ENCODE measurements around the gene OGDH. TPM values are rescaled to one million over a fixed set of nuclear protein-coding genes. Genes with fewer than 3 reads are reported as not detected.
"Not testable (repeated sequence)": the region's sequence is repeated elsewhere in the genome, so short reads cannot be mapped to it uniquely, and the experiment has no call there.

The OGDH gene
- total RNA-seq, 1 donor from 2014 or later: 136 TPM

DNA sequence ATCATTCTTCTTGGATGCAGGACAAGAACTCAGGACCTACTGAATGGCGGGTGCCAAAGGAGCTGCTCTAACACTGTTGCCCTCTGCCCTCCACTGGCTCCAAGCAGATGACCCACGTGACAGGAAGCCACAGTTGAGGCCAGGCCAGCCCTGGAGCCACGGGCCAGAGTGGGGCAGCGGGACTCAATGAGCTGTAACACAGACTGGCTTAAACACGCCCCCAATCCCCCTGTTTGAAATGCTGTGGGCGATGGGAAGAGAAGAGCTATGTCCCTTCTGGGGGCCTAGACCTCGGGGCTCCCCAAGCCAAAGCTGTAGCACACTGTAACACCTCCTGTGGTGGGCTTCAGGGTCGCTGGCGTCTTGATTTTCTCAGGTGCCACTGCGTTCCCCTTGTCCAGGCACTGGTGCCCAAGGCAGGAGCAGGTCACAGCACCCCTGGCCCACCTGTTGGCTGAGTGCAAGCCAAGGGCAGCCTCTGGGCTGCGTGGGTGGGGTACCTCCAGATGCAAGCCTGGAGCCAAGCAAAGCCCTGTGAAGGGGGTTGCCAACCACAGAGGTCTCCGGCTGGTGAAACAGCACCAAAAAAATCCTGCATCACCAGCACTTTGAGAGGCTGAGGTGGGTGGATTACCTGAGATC is 123.6 kb downstream of the OGDH start:
- intact Hi-C loops (cut with micrococcal nuclease): no loop called here

DNA sequence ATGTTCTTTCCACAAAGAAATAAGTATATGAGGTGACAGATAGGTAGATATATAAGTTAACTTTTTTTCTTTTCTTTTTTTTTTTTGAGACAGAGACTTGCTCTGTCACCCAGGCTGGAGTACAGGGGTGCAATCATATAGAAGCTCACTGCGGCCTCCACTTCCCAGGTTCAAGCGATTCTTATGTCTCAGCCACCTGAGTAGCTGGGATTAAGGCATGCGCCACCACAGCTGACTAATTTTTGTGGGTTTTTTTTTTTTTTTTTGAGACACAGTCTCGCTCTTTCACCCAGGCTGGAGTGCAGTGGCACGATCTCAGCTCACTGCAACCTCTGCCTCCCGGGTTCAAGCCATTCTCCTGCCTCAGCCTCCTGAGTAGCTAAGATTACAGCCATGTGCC is 126.5 kb downstream of the OGDH start:
- intact Hi-C loops (cut with micrococcal nuclease): not testable (repeated sequence)

GRCh38 chr7:44733708-44734481 is 127.5 kb downstream of the OGDH start:
- intact Hi-C loops (cut with micrococcal nuclease): no loop called here

DNA sequence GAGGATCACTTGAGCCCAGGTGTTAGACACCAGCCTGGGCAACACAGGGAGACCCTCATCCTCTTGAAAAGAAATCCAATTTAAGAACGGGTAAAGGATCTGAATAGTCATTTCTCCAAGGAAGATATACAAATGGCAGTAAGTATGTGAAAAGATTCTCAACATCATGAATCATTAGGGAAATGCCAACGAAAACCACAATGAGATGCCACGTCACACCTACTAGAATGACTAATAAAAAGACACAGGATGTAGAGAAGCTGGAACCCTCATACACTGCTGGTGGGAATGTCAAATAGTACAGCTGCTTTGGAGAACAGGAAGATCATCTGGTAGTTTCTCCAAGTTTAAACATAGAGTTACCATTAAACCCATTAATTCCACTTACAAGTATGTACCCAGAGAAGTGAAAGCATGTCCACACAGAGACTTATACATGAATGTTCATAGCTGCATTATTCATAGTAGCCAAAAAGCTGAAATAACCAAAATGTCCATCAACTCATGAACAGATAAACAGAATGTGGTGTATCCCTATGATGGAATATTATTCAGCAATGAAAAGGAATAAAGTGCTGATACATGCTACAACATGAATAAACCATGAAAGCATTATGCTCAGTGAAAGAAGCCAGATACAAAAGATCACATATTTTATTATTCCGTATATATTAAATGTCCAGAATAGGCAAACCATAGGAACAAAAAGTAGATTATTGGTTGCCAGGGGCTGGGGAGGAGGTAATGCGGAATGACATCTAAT is 129.2 kb downstream of the OGDH start:
- intact Hi-C loops (cut with micrococcal nuclease): loop anchor here (1.0 kb wide), 2 partner anchors 13 to 97 kb away; partner anchors contain the start of gene ZMIZ2

GRCh38 chr7:44736896-44737295 is 130.5 kb downstream of the OGDH start:
- intact Hi-C loops (cut with micrococcal nuclease): no loop called here

GRCh38 chr7:44738051-44738723 is 131.8 kb downstream of the OGDH start:
- intact Hi-C loops (cut with micrococcal nuclease): no loop called here

DNA sequence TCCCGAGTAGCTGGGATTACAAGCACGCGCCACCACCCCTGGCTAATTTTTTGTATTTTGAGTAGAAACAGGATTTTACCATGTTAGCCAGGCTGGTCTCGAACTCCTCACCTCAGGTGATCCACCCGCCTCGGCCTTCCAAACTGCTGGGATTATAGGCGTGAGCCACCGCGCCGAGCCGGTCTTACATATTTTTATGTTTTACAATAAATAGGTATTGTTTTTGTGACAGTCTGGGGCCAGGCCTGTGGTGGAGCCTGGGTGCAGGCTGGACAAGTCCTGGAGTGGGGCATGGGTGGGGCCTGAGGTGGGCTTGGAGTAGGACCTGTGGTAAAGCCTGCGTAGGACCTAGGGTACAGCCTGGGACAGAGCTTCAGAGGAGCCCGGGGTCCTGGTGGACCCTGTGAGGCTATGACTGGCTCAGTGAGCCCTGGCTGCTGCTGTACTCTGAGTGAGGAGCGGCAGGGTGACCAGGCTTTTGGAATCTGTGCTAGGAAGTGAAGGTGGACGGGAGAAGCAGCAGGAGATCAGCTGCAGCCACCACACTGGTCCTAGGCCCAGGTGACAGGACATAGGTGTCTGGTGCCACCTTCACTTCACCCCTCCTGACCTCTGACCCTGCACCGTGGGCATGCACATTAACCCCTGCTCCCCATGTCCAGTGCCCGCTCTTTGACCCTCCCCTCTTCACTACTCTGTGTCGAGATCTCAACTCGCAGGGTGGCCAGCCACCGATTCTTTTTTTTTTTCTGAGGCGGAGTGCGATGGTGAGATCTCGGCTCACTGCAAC is 132.6 kb downstream of the OGDH start:
- intact Hi-C loops (cut with micrococcal nuclease): no loop called here

DNA sequence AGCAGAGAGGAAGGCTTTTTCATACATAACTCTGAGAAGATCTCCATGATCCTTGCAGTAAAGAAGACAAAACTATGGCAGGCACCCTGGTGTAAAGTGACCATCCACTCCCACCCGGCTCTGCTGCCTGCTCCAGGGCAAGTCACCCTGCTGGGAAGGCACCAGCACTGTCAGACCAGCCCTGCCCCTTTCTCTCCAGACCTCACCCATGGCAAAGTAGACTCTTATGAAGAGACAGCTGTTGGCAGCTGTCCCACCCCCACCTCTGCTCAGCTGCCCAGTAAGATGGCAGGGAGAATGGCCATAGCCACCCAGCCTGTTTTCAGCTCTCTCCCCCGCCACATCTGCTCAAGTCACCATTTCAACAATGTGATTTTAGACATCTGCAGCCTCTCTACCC is 133.6 kb downstream of the OGDH start:
- intact Hi-C loops (cut with micrococcal nuclease): no loop called here

DNA sequence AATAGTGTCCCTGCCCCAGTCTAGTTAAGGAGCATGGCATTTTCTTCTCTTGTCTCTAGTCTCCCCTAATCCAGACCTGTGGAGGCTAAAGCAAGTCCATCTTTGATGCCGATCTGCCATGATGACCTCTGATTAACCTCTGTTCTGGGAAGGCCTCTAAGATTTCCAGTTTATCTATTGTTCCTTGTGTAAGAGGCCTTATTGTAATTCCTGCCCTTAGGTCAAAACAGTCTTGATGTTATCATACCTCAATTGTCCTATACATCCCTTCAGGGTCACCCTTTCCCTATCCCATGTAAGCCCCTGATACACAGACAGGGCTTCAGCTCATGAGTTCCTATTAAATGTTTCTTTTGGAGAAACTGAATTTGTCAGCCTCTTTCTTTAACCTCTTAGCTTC is 137.3 kb downstream of the OGDH start:
- intact Hi-C loops (cut with micrococcal nuclease): no loop called here

GRCh38 chr7:44748045-44748947 is 141.9 kb downstream of the OGDH start, which contains the start of gene ZMIZ2:
TSS of gene ZMIZ2 (plus strand) at chr7:44748847. CDS start at chr7:44756250, 7,403 bp downstream.
- intact Hi-C loops (cut with micrococcal nuclease): loop anchor here (1.0 to 5.0 kb wide), 6 partner anchors 13 to 666 kb away; partner anchors contain the start of genes H2AZ2, NUDCD3, POLM and TMED4

DNA sequence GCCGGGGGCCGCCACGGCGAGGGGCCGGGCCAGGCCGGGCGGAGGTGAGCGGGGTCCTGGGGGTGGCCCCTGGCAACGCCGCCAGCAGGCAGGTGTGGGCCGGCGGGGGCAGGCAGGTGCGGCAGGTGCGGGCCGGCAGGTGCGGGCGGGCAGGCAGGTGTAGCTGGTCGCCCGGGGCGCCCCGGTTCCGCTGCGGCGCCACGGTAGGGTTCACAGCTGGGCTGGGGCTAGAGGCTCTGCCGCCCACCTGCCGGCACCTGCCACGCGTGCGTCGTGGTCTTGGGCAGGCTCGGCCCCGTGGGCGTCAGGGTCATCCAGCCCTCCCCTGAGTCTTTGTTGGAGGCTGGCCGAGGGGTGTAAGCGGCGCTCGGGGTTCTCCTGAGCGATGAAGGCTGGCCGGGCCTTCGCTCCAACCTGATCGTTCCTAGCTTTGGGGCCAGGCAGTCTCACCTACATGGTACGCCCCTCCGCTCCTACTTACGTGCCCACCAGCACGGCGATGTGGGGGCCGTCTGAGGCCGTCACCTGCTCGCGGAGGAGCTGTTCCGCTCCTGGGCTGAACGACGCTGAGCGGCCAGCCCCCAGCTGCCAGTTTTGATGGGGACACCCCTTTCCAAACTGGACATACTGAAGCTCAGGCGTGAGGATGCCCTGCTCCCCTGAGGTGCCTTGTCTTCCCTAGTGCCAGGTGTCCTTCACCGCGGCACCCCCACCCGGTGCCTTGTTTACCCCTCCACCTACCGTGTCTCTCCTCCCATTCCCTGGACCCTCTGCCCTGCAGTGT is 142.7 kb downstream of the OGDH start:
- intact Hi-C loops (cut with micrococcal nuclease): loop anchor here (1.0 to 5.0 kb wide), 6 partner anchors 14 to 667 kb away; partner anchors contain the start of genes H2AZ2, NUDCD3, POLM and TMED4

GRCh38 chr7:44749992-44750391 is 143.6 kb downstream of the OGDH start:
- intact Hi-C loops (cut with micrococcal nuclease): loop anchor here (2.0 to 5.0 kb wide), 3 partner anchors 259 to 668 kb away; partner anchors contain the start of genes NUDCD3 and POLM

GRCh38 chr7:44750424-44750823 is 144.0 kb downstream of the OGDH start:
- intact Hi-C loops (cut with micrococcal nuclease): loop anchor here (2.0 kb wide), 1 partner anchor 362 kb away; no protein-coding TSS in a partner anchor

- intact Hi-C loops (cut with micrococcal nuclease): loop anchor here (1.0 to 2.0 kb wide), 9 partner anchors 19 to 362 kb away; partner anchors contain the start of genes OGDH, PPIA and PURB
Measured at GRCh38 chr7:44750921-44751571, 144.6 kb downstream of the OGDH start.

GRCh38 chr7:44752822-44753221 is 146.4 kb downstream of the OGDH start:
- intact Hi-C loops (cut with micrococcal nuclease): no loop called here

DNA sequence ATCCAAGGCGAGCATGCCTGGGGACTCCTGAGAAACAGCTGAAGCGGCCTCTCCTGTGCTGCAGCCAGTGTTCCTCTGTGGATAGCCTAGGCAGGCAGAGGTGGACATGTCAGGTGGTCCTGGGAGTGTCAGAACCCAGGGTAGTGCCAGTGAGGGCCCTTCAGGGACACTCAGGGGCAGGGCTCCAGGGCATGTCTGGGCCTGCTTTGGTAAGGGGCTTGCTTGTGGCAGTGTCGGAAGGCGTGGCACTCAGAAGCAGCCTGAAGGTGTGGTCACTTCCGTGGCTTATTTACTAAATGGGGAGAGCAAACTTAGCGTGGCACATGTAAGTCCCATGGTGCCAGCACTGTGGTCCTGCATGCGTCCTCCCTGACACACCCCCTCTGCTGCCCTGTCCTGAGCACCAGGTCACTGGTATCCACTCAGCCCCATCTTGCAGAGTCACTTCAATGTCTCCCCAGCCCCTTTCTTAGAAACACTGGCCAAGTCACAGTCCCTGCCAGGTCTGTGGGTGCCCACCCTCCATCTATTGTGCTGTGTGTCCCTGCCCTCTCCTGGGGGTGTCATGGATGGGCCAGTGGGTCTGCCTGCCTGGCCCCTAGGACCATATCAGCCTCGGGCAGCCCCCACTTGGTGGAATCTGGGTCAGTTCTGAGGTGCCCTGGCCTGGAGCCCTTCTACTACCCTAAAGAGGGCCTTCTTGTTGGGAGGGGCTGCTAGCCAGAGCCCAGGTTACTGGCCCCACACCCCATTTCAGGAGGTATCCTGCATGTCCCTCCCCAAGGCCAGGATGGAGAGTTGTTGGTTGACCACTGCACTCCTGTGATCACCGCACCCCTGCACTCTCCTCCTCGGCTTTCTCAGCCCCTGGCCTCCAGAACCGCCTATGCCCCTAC is 148.6 kb downstream of the OGDH start:
- intact Hi-C loops (cut with micrococcal nuclease): no loop called here
